ENCODE measurements around the gene GREB1.

GREB1 gene

DNA sequence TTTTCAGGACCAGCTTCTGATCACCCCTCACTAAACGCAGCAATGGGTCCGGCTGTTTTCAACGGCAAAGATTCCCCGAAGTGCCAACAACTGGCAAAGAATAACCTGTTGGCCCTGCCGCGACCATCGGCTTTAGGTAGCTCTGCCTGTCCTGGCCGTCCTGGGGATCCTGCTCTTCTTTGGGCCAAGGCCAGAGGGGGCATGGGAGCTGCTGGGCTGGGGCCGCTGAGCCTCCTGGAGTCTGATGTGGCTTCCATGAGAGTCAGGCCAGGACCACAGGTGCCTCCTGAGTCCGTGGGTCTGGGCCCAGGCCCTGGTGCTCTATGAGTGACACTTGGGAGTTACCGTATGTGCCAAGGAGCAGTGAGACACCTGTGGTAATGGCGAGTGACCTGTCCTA, 46.9 kb downstream of the GREB1 start:
- H3K36me3 ChIP-seq: no peaks in the 10 kb centered on the region
- H3K27ac ChIP-seq: no peak overlapping the region
- TF ChIP-seq, protein P1, sequence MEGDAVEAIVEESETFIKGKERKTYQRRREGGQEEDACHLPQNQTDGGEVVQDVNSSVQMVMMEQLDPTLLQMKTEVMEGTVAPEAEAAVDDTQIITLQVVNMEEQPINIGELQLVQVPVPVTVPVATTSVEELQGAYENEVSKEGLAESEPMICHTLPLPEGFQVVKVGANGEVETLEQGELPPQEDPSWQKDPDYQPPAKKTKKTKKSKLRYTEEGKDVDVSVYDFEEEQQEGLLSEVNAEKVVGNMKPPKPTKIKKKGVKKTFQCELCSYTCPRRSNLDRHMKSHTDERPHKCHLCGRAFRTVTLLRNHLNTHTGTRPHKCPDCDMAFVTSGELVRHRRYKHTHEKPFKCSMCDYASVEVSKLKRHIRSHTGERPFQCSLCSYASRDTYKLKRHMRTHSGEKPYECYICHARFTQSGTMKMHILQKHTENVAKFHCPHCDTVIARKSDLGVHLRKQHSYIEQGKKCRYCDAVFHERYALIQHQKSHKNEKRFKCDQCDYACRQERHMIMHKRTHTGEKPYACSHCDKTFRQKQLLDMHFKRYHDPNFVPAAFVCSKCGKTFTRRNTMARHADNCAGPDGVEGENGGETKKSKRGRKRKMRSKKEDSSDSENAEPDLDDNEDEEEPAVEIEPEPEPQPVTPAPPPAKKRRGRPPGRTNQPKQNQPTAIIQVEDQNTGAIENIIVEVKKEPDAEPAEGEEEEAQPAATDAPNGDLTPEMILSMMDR (IDR thresholded peaks at IDR 0.05): no peak
- H3K27me3 ChIP-seq: peaks cover 6% of the 10 kb centered on the region
- H3K9me3 ChIP-seq: no peaks in the 10 kb centered on the region
- H3K4me1 ChIP-seq (ENCODE audit: control insufficient read depth in 1 of 2, insufficient read depth in 1 of 2, low read depth in 1 of 2, low read length in 1 of 2): no peaks in the 10 kb centered on the region
- H3K4me3 ChIP-seq (ENCODE audit: low read depth in 1 of 2, low read length in 1 of 2): no peak overlapping the region

DNA sequence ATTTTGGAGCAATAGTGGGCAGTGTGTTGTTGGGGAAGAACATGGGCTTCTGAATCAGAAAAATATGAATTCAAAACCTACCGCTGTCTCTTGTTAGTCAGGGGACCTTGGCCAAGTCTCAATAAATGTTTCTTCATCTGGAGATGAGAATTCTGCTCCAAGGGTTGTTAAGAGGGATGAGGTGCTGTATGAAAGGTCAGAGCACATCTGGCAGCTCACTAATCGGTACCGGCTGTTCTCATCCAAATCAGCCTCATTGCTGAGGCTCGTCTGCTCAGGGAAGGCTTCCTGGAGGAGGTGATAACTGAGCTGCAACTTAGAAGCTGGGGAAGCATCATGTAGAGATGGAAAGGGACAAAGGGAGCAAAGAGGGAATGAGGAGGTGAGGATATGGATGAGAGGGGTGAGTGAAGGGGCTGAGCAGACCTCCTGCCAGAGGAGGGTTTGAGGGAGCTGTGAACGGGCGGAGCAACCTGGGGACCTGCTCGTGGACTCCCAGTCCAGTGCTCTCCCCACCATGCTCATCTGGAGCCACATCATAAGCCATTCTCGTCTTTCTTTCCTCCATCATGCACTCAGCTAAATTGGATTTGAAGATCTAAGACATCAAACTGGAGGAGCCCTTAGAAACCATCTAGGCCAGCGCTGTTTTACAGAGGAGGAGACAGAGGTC, 47.4 kb downstream of the GREB1 start:
- Histone ChIP-seq H3K9me3 (no peaks in the 10 kb centered on the region), H3K4me1 (ENCODE audit: control insufficient read depth in 1 of 2, insufficient read depth in 1 of 2, low read depth in 1 of 2, low read length in 1 of 2) (no peaks in the 10 kb centered on the region), H3K4me3 (ENCODE audit: low read depth in 1 of 2, low read length in 1 of 2) (no peak overlapping the region), H3K27me3 (peaks cover 6% of the 10 kb centered on the region), H3K36me3 (no peaks in the 10 kb centered on the region), H3K27ac (no peak overlapping the region)
- TF ChIP-seq, protein P1 (IDR thresholded peaks at IDR 0.05): no peak

DNA sequence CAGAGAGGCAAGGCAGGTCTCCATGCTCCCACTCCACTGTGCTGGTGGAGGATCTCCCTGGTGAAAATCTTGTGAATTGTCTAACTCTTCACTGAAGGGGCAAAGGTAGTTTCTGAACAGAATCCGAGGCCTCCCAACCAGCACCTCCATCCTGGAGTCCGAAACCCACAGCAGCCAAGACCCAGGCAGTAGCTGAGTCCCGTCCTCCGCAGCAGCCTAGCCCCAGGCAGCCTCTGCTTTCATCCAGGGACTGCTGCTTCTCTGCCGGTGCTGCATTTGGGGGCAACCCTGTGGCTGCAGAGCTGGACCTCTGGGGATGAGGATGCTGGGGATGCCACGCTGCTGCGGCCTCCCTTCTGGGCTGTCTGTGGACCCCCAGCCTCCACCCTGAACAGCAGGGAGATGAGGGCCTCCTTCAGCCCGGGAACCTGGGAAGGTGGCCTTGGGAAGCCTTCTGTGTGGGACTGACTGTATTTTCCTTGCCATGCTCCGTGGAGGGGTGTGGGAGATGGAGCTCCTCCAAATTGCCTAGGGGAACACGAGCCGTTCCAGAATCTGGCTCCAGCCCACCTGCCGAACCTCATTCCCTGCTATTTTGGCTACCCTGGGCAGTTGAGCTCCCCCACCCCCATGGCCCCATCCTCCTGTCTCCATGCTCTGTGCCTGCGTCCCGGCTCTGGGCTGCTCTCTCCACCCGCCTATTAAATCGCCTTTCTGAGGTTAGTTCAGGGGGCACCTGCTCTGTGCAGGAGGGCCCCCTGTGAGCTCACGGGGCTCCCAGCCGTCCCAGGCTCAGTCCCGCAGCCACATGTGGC, 48.2 kb downstream of the GREB1 start:
- Histone ChIP-seq H3K4me3 (ENCODE audit: low read depth in 1 of 2, low read length in 1 of 2) (no peak overlapping the region), H3K9me3 (no peaks in the 10 kb centered on the region), H3K4me1 (ENCODE audit: control insufficient read depth in 1 of 2, insufficient read depth in 1 of 2, low read depth in 1 of 2, low read length in 1 of 2) (no peaks in the 10 kb centered on the region), H3K27me3 (peaks cover 6% of the 10 kb centered on the region), H3K27ac (no peak overlapping the region), H3K36me3 (no peaks in the 10 kb centered on the region)
- TF ChIP-seq, protein P1 (IDR thresholded peaks at IDR 0.05): no peak

DNA sequence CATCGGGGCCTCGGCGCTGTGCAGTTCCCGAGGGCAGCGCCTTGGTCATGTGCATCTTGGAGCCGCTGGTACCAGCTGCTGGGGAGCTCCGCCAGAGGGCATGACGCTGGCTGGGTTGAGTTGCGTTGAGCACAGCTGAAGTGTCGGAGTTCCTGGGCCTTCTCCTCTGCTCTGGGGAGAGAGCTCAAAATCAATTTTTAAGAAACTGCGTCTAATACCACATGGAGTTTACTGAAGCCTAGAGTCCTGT, 48.7 kb downstream of the GREB1 start:
- no peaks in the 10 kb centered on the region for H3K4me1 ChIP-seq (ENCODE audit: control insufficient read depth in 1 of 2, insufficient read depth in 1 of 2, low read depth in 1 of 2, low read length in 1 of 2)
- no peak overlapping the region for H3K4me3 ChIP-seq (ENCODE audit: low read depth in 1 of 2, low read length in 1 of 2)
- no peaks in the 10 kb centered on the region for H3K36me3 ChIP-seq
- TF ChIP-seq, protein P1 (IDR thresholded peaks at IDR 0.05): no peak
- peaks cover 3% of the 10 kb centered on the region for H3K27me3 ChIP-seq
- H3K27ac ChIP-seq: no peak overlapping the region
- H3K9me3 ChIP-seq: no peaks in the 10 kb centered on the region

DNA sequence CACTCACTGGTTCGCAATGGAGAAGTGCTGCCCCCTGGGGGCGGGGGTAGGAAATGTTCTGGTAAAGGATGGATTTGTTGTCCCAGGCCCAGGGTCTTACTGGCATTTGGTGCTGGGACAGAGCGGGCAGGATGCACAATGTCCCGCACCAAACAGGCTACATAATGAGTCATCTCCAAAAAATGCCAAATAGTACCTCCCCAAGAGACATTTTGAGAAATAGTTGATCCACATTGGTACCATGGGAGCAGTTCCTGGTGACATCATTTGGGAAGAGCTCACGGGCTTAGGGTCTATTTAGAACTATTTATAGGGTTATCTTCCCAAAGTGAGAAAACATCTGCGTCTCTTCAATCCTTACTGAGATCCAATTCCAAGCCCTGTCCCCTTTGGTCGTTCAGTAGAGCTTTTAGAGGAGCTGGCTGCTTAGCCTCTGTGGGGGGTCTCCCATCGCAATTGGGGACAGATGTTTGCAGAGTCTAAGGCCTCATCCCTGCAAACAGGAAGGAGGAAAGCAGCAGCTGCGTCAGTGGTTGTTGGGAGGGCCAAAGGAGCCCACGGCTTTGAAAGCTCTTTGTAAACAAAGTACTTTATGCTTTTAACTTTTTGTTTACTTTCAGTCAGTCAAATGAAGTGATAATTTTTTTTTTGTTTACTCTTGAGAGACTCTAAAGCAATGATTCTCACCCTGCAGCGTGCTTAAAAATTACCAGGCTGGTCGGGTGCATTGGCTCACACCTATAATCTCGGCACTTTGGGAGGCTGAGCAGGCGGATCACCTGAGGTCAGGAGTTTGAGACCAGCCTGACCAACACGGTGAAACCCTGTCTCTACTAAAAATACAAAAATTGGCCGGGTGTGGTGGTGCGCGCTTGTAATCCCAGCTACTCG, 49.3 kb downstream of the GREB1 start:
- Histone ChIP-seq H3K9me3 (no peaks in the 10 kb centered on the region), H3K27ac (no peak overlapping the region), H3K4me1 (ENCODE audit: control insufficient read depth in 1 of 2, insufficient read depth in 1 of 2, low read depth in 1 of 2, low read length in 1 of 2) (no peaks in the 10 kb centered on the region), H3K4me3 (ENCODE audit: low read depth in 1 of 2, low read length in 1 of 2) (no peak overlapping the region), H3K36me3 (no peaks in the 10 kb centered on the region), H3K27me3 (no peaks in the 10 kb centered on the region)
- TF ChIP-seq, protein P1 (IDR thresholded peaks at IDR 0.05): peak; percentile 26
